Ascending aorta (tissue), 2 donors: Measurements from ENCODE around the gene C19orf47. TPM values are rescaled to one million over a fixed set of nuclear protein-coding genes. Genes with fewer than 3 reads are reported as not detected.
"Not testable (repeated sequence)": the region's sequence is repeated elsewhere in the genome, so short reads cannot be mapped to it uniquely, and the experiment has no call there.

Experiments used
- DNase-seq, 2 donors: peaks; one replicate each; pipeline ENCODE4 v3.0.0-alpha.2; 2019; ENCODE audit warnings: low spot score in 2 of 2
- H3K27ac ChIP-seq, 2 donors: fragments of 200-600 bp; sonication (generic); one replicate each; pipeline ENCODE4 v1.5.1; 2016 to 2017; ENCODE audit warnings: mild to moderate bottlenecking in 1 of 2
- H3K27me3 ChIP-seq: fragments of 200-600 bp; sonication (generic); one replicate; pipeline ENCODE4 v1.5.1; 2017
- H3K36me3 ChIP-seq, 2 donors: fragments of 200-600 bp; sonication (generic); one replicate each; pipeline ENCODE4 v1.5.1; 2016
- H3K4me1 ChIP-seq, 2 donors: fragments of 200-600 bp; sonication (generic); one replicate each; pipeline ENCODE4 v1.5.1; 2016 to 2017; ENCODE audit warnings: mild to moderate bottlenecking in 1 of 2
- H3K4me3 ChIP-seq, 2 donors: fragments of 200-600 bp; sonication (generic); one replicate each; pipeline ENCODE4 v1.5.1; 2016 to 2017; ENCODE audit warnings: mild to moderate bottlenecking in 1 of 2
- H3K9me3 ChIP-seq, 2 donors: fragments of 200-600 bp; sonication (generic); one replicate each; pipeline ENCODE4 v1.5.1; 2016
- CTCF ChIP-seq, 3 experiments: fragments of 200-600 bp in 2 of 3; fragments of 450-650 bp in 1 of 3; sonication (generic) in 2 of 3; IDR thresholded peaks; one replicate each; pipeline ENCODE4 v1.5.1; 2016 to 2019; ENCODE audit warnings: antibody characterized with exemption in 3 of 3, mild to moderate bottlenecking in 1 of 3, moderate library complexity in 1 of 3
- intact Hi-C: fragments of 100-400 bp; cut with DNase I; formaldehyde crosslinking; loops from one replicate; pipeline ENCODE4 v1.15.1; 2023
- total RNA-seq: library from RNA; depleted of rRNA; stranded (reverse); fragments of >200 nt; gene quantifications from one replicate; pipeline ENCODE4 v1.1.0, GENCODE V29; 2016

Gene C19orf47
- total RNA-seq, 1 donor from 2014 or later, result 10.4 TPM

GRCh38 chr19:40371802-40372122 is 23.6 kb upstream of the C19orf47 start:
- H3K4me3 ChIP-seq, result no peak overlapping the region
- no peaks in the 10 kb centered on the region for H3K9me3 ChIP-seq
- no peak for DNase-seq
- no peak for TF ChIP-seq CTCF (IDR thresholded peaks at IDR 0.05)
- no peaks in the 10 kb centered on the region for H3K27me3 ChIP-seq
- no peak overlapping the region for H3K27ac ChIP-seq
- peaks cover 69 to 92% of the 10 kb centered on the region in 2 donors for H3K36me3 ChIP-seq
- intact Hi-C loops, result no loop called here
- no peaks in the 10 kb centered on the region for H3K4me1 ChIP-seq

GRCh38 chr19:40370997-40371801 is 23.0 kb upstream of the C19orf47 start:
- no peak for DNase-seq
- Histone ChIP-seq H3K4me1 (no peaks in the 10 kb centered on the region), H3K36me3 (peaks cover 68 to 92% of the 10 kb centered on the region in 2 donors), H3K9me3 (no peaks in the 10 kb centered on the region), H3K27ac (no peak overlapping the region), H3K4me3 (no peak overlapping the region), H3K27me3 (no peaks in the 10 kb centered on the region)
- TF ChIP-seq CTCF (IDR thresholded peaks at IDR 0.05), result no peak
- intact Hi-C loops, result no loop called here

GRCh38 chr19:40370253-40370652 is 22.1 kb upstream of the C19orf47 start:
- peaks cover 68 to 87% of the 10 kb centered on the region in 2 donors for H3K36me3 ChIP-seq
- H3K9me3 ChIP-seq, H3K27me3 ChIP-seq, intact Hi-C loops, H3K27ac ChIP-seq, H3K4me3 ChIP-seq, H3K4me1 ChIP-seq, DNase-seq: not testable (repeated sequence)

GRCh38 chr19:40369797-40370196 is 21.6 kb upstream of the C19orf47 start:
- Histone ChIP-seq H3K9me3 (no peaks in the 10 kb centered on the region), H3K4me3 (no peak overlapping the region), H3K36me3 (peaks cover 63 to 83% of the 10 kb centered on the region in 2 donors), H3K27ac (no peak overlapping the region), H3K27me3 (no peaks in the 10 kb centered on the region), H3K4me1 (peaks cover 0 to 5% of the 10 kb centered on the region in 2 donors)
- intact Hi-C loops, result no loop called here
- TF ChIP-seq CTCF (IDR thresholded peaks at IDR 0.05), result no peak
- DNase-seq, result no peak

- TF ChIP-seq CTCF (IDR thresholded peaks at IDR 0.05), result no peak
- no peaks in the 10 kb centered on the region for H3K9me3 ChIP-seq
- intact Hi-C loops, result no loop called here
- DNase-seq, result no peak
- peaks cover 0 to 5% of the 10 kb centered on the region in 2 donors for H3K4me1 ChIP-seq
- no peaks in the 10 kb centered on the region for H3K27me3 ChIP-seq
- H3K36me3 ChIP-seq, result peaks cover 46 to 65% of the 10 kb centered on the region in 2 donors
- H3K4me3 ChIP-seq, result no peak overlapping the region
- H3K27ac ChIP-seq, result no peak overlapping the region
These were observed 19.6 kb upstream of the C19orf47 start for GRCh38 chr19:40367577-40368434.
